AG09319 (cell line): ENCODE measurements around the gene ABCD1.

ENCODE experiments used
- DNase-seq: peaks from one replicate; pipeline ENCODE4 v3.0.0-alpha.2; 2010; ENCODE audit warnings: low read depth; ENCODE audit errors: extremely low read depth
- TF ChIP-seq, protein P1 (sequence below): IDR thresholded peaks from 2 replicates; pipeline ENCODE4 v1.5.1; 2011; ENCODE audit warnings: low read depth, mild to moderate bottlenecking, inconsistent platforms, low read length, moderate library complexity

ABCD1 gene

DNA sequence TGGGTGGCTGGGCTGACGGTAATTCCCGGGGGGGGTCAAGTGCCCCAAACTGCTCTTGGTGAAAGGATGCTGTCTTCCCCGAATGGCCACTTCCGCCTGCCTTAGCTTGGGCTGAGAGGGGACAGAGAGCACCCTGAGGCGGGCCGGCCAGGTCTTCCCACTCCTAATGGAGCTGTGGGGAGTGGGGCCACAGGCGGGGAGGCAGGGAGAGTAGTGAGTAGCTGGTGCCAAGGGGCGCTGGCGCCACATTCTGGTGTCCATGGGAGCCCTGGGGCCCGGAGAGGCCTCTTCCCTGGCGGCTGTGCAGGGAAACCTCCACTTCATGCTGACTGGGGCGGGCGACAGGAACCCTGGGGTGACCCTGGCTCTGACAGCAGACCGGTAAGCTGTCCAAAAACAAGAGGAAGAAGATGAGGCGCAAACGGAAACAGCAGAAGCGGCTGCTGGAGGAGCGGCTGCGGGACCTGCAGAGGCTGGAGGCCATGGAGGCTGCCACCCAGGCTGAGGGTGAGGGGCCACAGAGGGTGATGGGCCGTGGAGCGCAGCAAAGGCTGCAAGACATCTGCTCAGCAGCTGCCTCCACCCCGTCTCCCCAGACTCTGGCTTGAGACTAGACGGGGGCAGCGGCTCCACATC lies 58.8 kb downstream of the ABCD1 start:
- TF ChIP-seq, protein P1, sequence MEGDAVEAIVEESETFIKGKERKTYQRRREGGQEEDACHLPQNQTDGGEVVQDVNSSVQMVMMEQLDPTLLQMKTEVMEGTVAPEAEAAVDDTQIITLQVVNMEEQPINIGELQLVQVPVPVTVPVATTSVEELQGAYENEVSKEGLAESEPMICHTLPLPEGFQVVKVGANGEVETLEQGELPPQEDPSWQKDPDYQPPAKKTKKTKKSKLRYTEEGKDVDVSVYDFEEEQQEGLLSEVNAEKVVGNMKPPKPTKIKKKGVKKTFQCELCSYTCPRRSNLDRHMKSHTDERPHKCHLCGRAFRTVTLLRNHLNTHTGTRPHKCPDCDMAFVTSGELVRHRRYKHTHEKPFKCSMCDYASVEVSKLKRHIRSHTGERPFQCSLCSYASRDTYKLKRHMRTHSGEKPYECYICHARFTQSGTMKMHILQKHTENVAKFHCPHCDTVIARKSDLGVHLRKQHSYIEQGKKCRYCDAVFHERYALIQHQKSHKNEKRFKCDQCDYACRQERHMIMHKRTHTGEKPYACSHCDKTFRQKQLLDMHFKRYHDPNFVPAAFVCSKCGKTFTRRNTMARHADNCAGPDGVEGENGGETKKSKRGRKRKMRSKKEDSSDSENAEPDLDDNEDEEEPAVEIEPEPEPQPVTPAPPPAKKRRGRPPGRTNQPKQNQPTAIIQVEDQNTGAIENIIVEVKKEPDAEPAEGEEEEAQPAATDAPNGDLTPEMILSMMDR = no peak
- DNase-seq = no peak

- TF ChIP-seq, protein P1 = no peak
- DNase-seq = no peak
These were observed 59.8 kb downstream of the ABCD1 start for GRCh38 chrX:153784325-153784967.

DNA sequence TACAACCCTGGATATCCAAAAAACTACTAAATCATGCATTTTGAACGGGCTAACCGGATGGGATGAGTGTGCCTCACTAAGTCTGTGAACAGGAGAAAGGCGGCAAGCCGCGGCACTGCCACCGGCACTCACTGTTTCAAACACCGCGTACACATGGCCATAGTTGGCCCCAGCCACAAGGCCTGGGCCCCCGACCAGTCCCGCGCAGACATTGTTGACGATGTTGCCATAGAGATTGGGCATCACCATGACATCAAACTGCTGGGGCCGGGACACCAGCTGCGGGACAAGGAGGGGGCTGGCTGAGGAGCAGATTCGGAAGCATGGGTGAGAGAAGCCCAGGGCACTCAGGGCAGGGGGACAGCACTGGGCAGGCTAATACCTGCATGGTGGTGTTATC lies 62.0 kb downstream of the ABCD1 start:
- TF ChIP-seq, protein P1 = no peak
- no peak for DNase-seq

GRCh38 chrX:153789654-153790053 lies 65.0 kb downstream of the ABCD1 start:
- DNase-seq = no peak
- TF ChIP-seq, protein P1 = no peak

GRCh38 chrX:153791104-153791852 lies 66.6 kb downstream of the ABCD1 start:
- TF ChIP-seq, protein P1 = no peak
- DNase-seq = no peak

DNA sequence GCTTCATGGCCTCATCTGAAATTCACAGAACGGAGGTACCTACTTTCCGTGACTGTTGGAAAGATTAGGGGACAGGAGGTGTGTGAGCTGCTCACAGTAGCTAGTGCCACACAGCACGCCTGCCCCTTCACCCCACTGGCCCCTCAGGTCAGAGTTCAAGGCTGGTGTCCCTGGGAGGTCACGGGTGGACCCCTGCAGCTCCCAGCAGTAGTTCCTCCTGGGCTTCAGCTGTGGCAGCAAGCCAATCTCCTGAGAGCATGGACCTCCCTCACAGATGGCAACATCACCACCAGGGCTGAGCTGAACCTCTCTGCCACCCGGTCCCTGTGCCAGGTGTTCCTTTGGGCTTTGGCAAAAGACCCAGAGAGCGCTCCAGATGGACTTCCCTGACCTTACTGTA lies 67.7 kb downstream of the ABCD1 start:
- DNase-seq = no peak
- TF ChIP-seq, protein P1 = no peak

DNA sequence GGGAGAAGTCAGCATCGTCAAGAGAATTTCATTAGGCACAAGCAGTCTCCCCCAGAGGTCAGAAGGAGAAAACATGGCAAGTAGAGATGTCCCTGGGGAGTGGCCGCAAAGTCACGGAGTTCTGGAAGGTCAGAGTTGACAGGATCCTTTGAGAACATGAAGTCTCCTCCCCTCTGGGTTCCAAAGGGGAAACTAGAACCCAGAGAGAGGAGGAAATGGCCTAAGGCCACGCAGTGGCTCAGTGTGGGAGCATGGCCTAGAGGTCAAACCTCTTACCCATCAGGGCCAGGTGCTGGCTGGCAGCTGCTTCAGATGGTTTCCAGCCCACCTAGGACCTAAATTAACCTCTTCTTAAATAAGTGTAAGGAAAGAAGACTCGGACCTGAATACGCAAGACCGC lies 68.6 kb downstream of the ABCD1 start:
- TF ChIP-seq, protein P1 = no peak
- DNase-seq = no peak
